ENCODE measurements around the gene CHSY3.

- TF ChIP-seq CTCF (conservative IDR thresholded peaks at IDR 0.05 in 1 of 2, IDR thresholded peaks at IDR 0.05 in 1 of 2; ENCODE audit: extremely low read depth in 1 of 2, insufficient read depth in 1 of 2, low read depth in 1 of 2, low read length in 2 of 2) = no peak
- TF ChIP-seq EZH2 (IDR thresholded peaks at IDR 0.05; ENCODE audit: borderline replicate concordance, low read length) = no peak
Measured at GRCh38 chr5:129857116-129857515, 47.1 kb upstream of the CHSY3 start.

Data from mammary epithelial cell (primary cell).